Measurements from ENCODE around the gene NACA.

DNA sequence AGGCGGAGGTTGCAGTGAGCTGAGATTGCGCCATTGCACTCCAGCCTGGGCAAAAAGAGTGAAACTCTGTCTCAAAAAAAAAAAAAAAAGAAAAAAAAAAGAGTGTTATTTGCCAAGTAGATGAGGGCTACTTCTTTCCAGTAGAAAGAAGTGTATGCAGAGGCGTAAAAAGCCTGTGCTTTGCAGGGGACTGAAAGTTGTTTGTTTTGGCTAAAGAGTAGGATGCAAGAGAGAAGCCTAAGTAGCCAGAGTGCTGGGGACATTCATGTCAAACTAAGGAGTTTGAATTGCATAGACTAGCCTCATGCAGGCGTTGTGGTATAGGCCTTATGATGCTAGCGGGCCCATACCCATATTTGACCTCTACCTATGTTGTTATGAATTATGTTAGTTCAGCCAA lies 47.5 kb upstream of the NACA start:
- TF ChIP-seq CTCF (IDR thresholded peaks at IDR 0.05; ENCODE audit: insufficient read depth, low read length, poor library complexity, severe bottlenecking) (no peak), EZH2phosphoT487 (conservative IDR thresholded peaks at IDR 0.05; ENCODE audit: low read length) (no peak)

Data from SU-DHL-6 (cell line).